CD4-positive, alpha-beta T cell treated with Interleukin-6 at 100 ng/mL for 8 hours (primary cell): Measurements from ENCODE around the gene CD99.
"Not testable (repeated sequence)": the region's sequence is repeated elsewhere in the genome, so short reads cannot be mapped to it uniquely, and the experiment has no call there.

Experiments
- DNase-seq: peaks from one replicate; pipeline ENCODE4 v3.0.0-alpha.2; 2020; ENCODE audit warnings: mixed read lengths, low spot score

The CD99 gene

DNA sequence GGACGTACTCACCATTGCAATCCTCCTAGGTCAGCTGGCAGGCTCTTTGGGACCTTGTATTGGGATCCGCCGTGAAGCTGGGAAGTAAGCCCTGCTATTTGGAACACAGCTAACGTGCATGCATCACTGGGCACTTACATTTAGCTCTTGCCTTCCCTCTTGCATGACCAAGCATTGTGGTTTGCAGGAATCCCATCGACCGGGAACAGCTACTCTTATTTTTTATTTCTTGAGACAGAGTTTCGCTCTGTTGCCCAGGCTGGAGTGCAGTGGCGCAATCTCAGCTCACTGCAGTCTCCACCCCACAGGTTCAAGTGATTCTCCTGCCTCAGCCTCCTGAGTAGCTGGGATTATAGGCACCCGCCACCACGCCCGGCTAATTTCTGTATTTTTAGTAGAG is 36.2 kb downstream of the CD99 start:
- DNase-seq, result not testable (repeated sequence)

GRCh38 chrX:2732076-2732475 is 41.0 kb downstream of the CD99 start:
- no peak for DNase-seq

DNA sequence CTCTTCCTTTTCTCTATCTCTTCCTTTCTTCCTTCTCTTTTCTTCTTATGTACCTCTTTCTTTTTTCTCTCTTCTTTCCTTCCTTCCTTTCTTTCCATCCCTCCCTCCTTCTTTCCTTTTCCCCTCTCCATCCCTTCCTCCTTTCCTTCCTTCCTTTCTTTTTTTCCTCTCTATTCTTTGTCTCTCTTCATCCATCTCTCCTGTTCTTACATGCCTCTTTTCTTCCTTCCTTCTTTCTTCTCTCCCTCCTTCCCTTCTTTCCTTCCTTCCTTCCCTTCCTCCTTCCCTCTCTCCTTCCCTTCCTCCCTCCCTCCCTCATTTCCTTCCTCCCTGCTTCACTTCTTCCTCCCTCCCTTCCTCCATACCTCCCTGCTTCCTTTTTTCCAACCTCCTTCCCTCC is 41.6 kb downstream of the CD99 start:
- no peak for DNase-seq

- no peak for DNase-seq
Observed at GRCh38 chrX:2733286-2733685, 42.2 kb downstream of the CD99 start.

GRCh38 chrX:2735270-2735669 is 44.2 kb downstream of the CD99 start:
- DNase-seq, result no peak

DNA sequence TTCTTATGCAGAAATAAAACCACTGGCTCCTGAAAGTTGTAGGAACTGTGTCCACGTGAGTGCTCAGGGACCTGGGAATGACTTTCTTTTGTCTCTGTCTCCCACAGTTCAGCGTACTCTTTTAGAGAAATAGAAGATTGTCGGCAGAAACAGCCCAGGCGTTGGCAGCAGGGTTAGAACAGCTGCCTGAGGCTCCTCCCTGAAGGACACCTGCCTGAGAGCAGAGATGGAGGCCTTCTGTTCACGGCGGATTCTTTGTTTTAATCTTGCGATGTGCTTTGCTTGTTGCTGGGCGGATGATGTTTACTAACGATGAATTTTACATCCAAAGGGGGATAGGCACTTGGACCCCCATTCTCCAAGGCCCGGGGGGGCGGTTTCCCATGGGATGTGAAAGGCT is 49.6 kb downstream of the CD99 start:
- DNase-seq, result no peak

GRCh38 chrX:2741386-2741785 is 50.3 kb downstream of the CD99 start:
- no peak for DNase-seq

DNA sequence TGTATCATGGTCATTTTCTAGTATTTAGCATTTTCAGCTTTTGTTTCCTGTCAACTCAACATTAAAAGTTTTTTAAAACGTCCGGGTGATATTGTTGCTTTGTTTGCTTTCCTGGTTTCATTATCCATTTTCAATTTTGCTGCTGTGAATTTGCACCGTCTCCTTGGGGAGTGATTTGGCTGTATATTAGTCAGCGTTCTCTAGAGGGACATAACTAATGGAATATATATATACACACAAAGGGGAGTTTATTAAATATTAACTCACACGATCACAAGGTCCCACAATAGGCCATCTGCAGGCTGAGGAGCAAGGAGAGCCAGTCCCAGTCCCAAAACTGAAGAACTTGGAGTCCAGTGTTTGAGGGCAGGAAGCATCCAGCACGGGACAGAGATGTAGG is 55.2 kb downstream of the CD99 start:
- DNase-seq, result not testable (repeated sequence)

DNA sequence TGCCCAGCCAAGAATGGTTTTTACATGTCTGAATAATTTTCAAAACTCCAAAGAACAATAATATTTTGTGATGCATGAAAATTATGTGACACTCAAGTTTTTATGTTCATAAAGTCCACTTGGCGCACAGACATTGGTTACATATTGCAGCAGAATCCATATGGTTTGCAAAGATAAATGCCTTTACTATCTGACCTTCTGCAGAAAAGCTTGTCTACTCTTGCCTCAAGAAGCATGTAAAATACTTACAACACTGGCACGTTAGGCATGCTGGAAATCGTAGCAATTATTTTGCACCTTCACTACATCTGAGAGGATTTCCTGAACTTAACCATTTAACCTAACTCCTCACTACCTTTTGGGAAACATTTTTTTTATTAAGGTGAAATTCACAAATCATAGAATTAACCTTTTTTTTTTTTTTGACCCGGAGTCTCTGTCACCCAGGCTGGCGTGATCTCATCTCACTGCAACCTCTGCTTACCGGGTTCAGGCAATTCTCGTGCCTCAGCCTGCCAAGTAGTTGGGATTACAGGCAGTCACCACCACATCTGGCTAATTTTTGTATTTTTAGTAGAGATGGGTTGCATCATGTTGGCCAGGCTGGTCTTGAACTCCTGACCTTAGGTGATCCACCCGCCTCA is 57.2 kb downstream of the CD99 start:
- DNase-seq, result no peak

DNA sequence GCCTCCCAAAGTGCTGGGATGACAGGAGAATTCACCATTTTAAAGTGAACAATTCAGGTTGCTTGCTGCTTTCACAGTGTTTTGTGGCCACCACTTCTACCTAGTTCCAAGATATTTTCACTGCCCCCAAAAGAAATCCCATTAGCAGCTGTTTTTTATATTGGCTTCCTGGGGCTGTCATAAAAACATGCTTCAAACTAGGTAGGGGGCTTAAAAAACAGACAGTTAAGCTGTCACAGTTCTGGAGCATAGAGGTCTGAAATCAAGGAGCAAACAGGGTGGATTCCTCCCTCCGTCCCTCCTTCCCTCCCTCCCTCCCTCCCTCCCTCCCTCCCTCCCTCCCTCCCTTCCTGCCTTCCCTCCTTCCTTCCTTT is 57.7 kb downstream of the CD99 start:
- no peak for DNase-seq

DNA sequence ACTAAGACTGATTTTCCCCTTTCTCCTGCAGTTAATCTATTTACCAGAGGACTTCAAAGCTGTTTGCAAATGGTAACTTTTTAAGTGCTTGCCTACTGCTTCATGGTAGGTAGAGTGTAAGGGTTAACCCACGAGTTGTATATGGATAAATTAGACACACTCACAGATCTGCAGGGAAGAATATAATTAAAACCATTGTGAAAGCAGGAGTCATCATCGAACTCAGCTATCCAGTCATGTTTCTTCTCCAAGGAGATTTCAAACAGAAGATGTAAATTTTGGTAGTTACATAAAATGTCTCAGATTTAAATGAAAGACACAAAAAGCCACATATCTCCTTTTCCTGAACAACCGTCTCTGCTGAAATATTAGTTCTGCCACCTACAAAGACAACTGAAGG is 60.2 kb downstream of the CD99 start:
- no peak for DNase-seq

DNA sequence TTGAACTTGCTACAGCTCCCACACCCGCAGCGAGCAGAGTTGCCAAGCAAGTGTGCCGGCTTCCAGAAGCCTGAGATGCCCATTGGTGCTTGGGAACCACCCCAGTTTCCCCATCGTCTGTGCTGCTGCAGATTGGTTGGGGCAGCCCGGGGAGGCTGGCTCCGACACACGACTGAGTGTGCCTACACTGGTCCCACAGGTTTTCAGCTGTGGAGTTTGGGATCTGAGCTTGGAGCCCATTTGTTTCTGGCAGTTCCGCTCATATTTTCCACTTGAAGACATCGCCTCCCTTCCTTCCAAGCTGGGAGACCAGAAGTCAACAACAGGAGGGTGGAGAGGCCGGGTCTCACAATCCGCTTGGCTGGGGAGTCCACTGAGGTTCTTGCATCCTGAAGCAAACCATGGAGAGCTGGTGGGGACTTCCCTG is 60.8 kb downstream of the CD99 start, which contains the start of gene XG:
Gene XG, plus strand, starts transcription at position 167 of the 427 bp plus-strand sequence. Its CDS starts 235 bp downstream, at position 402.
- DNase-seq, result not testable (repeated sequence)

GRCh38 chrX:2752441-2752840 is 61.3 kb downstream of the CD99 start:
- DNase-seq, result not testable (repeated sequence)

- DNase-seq, result not testable (repeated sequence)
Observed at GRCh38 chrX:2755163-2755715, 64.1 kb downstream of the CD99 start.

DNA sequence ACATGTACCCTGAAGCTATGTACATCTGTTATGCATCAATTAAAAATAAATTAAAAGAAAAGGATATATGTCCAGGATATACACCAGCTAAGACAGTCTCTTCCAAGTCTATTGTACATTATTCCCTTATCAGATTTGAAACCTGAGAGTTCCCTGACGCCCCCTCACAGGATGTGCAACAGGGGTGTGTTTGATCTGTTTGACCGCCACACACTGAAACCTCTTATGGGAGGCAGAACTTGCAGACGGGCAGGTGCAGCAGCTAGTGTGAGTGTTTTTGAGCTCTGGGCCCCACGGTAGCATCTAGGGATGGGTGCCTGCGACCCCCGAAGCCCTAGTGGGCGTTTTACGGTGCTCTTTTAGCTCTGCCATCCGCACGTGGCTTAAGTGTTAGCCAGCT is 65.5 kb downstream of the CD99 start:
- no peak for DNase-seq

GRCh38 chrX:2761246-2761645 is 70.2 kb downstream of the CD99 start:
- no peak for DNase-seq

- not testable (repeated sequence) for DNase-seq
Observed at GRCh38 chrX:2762671-2763070, 71.6 kb downstream of the CD99 start.

GRCh38 chrX:2764766-2765548 is 73.9 kb downstream of the CD99 start:
- not testable (repeated sequence) for DNase-seq

GRCh38 chrX:2765549-2765830 is 74.4 kb downstream of the CD99 start:
- DNase-seq, result no peak

DNA sequence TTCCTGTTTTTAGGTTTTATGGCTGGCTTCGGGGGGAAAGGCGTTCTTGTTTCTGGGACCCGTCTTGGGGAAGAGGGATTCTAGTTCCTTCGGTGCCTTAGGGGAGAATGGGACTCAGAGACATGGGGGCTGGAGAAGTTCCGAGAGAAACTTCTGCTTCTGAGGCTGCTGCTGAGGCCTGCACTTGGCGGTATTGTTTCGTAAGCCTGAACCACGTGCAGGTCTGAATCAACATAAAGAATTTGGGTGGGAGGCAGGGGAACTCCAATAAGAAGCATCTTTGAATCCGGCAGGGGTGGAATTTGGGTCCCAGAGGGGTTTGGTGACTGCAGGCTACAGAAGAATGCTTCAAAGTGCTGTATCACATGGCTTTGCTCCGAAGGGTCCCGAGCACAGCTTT is 75.8 kb downstream of the CD99 start:
- no peak for DNase-seq

DNA sequence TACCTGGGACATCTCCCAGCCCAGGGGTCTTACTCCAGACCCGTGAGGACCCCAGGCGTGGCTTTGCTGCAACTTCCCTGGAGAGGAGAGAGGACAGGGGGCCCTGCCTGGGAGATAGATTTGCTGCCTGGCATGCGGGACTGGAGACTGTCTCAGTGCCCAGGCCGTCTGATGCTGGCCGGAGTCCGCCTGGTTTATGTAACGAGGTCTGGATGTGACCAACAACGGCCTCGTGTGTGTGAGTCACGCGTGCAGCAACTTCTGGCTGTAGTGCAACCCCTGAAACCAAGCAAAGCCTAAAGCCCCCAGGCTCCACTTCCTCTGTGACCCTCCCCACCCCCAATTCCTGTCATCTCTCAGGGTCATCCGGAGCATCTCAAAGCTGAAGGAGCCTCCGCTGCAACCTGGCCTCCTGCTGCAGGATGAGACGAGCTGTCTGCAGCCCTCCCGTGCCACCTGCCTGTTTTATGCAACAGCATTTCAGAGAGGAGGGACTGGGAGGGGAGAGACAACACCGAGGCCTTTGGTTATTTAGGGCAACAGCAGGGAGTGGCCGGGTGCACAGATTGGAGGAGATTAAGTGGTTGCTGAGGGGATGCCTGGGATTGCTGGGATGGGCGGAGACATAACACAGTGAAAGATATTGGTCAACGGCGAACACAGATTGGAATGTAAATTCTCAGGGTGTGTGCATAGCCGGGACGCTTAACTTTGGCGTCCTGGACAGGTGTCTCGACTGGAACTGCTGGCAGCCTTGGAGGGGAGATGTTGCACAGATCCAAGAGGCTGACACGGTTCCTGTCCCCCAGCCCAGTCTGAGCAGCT is 76.7 kb downstream of the CD99 start:
- DNase-seq, result no peak

- no peak for DNase-seq
Observed at GRCh38 chrX:2769615-2770014, 78.5 kb downstream of the CD99 start.
